Limb (tissue), 2 donors: ENCODE measurements around the gene ZMIZ1.

ENCODE experiments used
- DNase-seq, 2 donors: peaks; one replicate each; pipeline ENCODE4 v3.0.0-alpha.2; 2016; ENCODE audit errors: extremely low spot score in 2 of 2

The ZMIZ1 gene

GRCh38 chr10:79301754-79302530 lies 233.2 kb downstream of the ZMIZ1 start:
- DNase-seq, result no peak

GRCh38 chr10:79303631-79304478 lies 235.1 kb downstream of the ZMIZ1 start:
- DNase-seq, result no peak

GRCh38 chr10:79304479-79305087 lies 235.8 kb downstream of the ZMIZ1 start:
- no peak for DNase-seq

- DNase-seq, result no peak
Measured at GRCh38 chr10:79305515-79305914, 236.7 kb downstream of the ZMIZ1 start.

GRCh38 chr10:79305988-79306387 lies 237.2 kb downstream of the ZMIZ1 start:
- no peak for DNase-seq

GRCh38 chr10:79306644-79307220 lies 238.0 kb downstream of the ZMIZ1 start:
- DNase-seq, result no peak

- no peak for DNase-seq
Measured at GRCh38 chr10:79308016-79308415, 239.2 kb downstream of the ZMIZ1 start.

- DNase-seq, result no peak
Measured at GRCh38 chr10:79308969-79309665, 240.4 kb downstream of the ZMIZ1 start.

GRCh38 chr10:79310200-79310865 lies 241.6 kb downstream of the ZMIZ1 start:
- no peak for DNase-seq

- no peak for DNase-seq
Measured at GRCh38 chr10:79310911-79311573, 242.3 kb downstream of the ZMIZ1 start.

GRCh38 chr10:79311581-79312407 lies 243.0 kb downstream of the ZMIZ1 start:
- no peak for DNase-seq

GRCh38 chr10:79312601-79313187 lies 243.9 kb downstream of the ZMIZ1 start:
- DNase-seq, result no peak

- DNase-seq, result no peak
Measured at GRCh38 chr10:79313320-79313719, 244.6 kb downstream of the ZMIZ1 start.

- DNase-seq, result no peak
Measured at GRCh38 chr10:79313911-79314439, 245.2 kb downstream of the ZMIZ1 start.

- DNase-seq, result no peak
Measured at GRCh38 chr10:79314761-79315601, 246.2 kb downstream of the ZMIZ1 start.

GRCh38 chr10:79315602-79315920 lies 246.8 kb downstream of the ZMIZ1 start:
- DNase-seq, result no peak

- DNase-seq, result no peak
Measured at GRCh38 chr10:79316671-79317431, 248.1 kb downstream of the ZMIZ1 start.
